ENCODE data around the gene MICALL1. TPM values are rescaled to one million over a fixed set of nuclear protein-coding genes. Genes with fewer than 3 reads are reported as not detected.

The MICALL1 gene
- total RNA-seq, 6 experiments from 2014 or later: 37.7 to 46.5 (median 40.5) TPM

- no peak for DNase-seq
- Mint-ChIP-seq H3K36me3 (ENCODE audit: low read depth) (no peaks in the 10 kb centered on the region), H3K4me3 (no peak overlapping the region), H3K9me3 (no peaks in the 10 kb centered on the region), H3K27me3 (ENCODE audit: insufficient read depth) (peaks cover 2% of the 10 kb centered on the region; the same call in 1 of the 2 replicates), H3K27ac (no peak overlapping the region), H3K4me1 (ENCODE audit: low read depth) (no peaks in the 10 kb centered on the region)
- TF ChIP-seq CTCF (IDR thresholded peaks at IDR 0.05): no peak
These were observed 79.0 kb downstream of the MICALL1 start for GRCh38 chr22:37985050-37985585.

- H3K36me3 Mint-ChIP-seq (ENCODE audit: low read depth): no peaks in the 10 kb centered on the region
- no peak overlapping the region for H3K4me3 Mint-ChIP-seq
- no peaks in the 10 kb centered on the region for H3K4me1 Mint-ChIP-seq (ENCODE audit: low read depth)
- DNase-seq: no peak
- no peaks in the 10 kb centered on the region for H3K9me3 Mint-ChIP-seq
- H3K27me3 Mint-ChIP-seq (ENCODE audit: insufficient read depth): peaks cover 5% of the 10 kb centered on the region; the same call in 1 of the 2 replicates
- no peak overlapping the region for H3K27ac Mint-ChIP-seq
- no peak for TF ChIP-seq CTCF (IDR thresholded peaks at IDR 0.05)
These were observed 79.7 kb downstream of the MICALL1 start for GRCh38 chr22:37985751-37986281.

- TF ChIP-seq CTCF (IDR thresholded peaks at IDR 0.05): no peak
These were observed 80.3 kb downstream of the MICALL1 start for GRCh38 chr22:37986371-37986770.

GRCh38 chr22:37989146-37990045 lies 83.3 kb downstream of the MICALL1 start:
- Mint-ChIP-seq H3K9me3 (no peaks in the 10 kb centered on the region), H3K4me3 (no peak overlapping the region), H3K27me3 (ENCODE audit: insufficient read depth) (peaks cover 11% of the 10 kb centered on the region; the same call in 1 of the 2 replicates), H3K4me1 (ENCODE audit: low read depth) (no peaks in the 10 kb centered on the region), H3K27ac (no peak overlapping the region), H3K36me3 (ENCODE audit: low read depth) (no peaks in the 10 kb centered on the region)
- DNase-seq: no peak
- no peak for TF ChIP-seq CTCF (IDR thresholded peaks at IDR 0.05)

More at GRCh38 chr22:37986371-37986770, 80.3 kb downstream of the MICALL1 start:
- Mint-ChIP-seq H3K4me1 (ENCODE audit: low read depth) (no peaks in the 10 kb centered on the region), H3K27ac (no peak overlapping the region), H3K9me3 (no peaks in the 10 kb centered on the region), H3K4me3 (no peak overlapping the region), H3K27me3 (ENCODE audit: insufficient read depth) (peaks cover 5% of the 10 kb centered on the region; the same call in 1 of the 2 replicates), H3K36me3 (ENCODE audit: low read depth) (no peaks in the 10 kb centered on the region)
- DNase-seq: no peak

- no peaks in the 10 kb centered on the region for H3K4me1 Mint-ChIP-seq (ENCODE audit: low read depth)
- peaks cover 11% of the 10 kb centered on the region; the same call in 1 of the 2 replicates for H3K27me3 Mint-ChIP-seq (ENCODE audit: insufficient read depth)
- H3K9me3 Mint-ChIP-seq: no peaks in the 10 kb centered on the region
- DNase-seq: no peak
- no peak for TF ChIP-seq CTCF (IDR thresholded peaks at IDR 0.05)
- H3K4me3 Mint-ChIP-seq: no peak overlapping the region
- H3K36me3 Mint-ChIP-seq (ENCODE audit: low read depth): no peaks in the 10 kb centered on the region
- H3K27ac Mint-ChIP-seq: no peak overlapping the region
These were observed 84.2 kb downstream of the MICALL1 start for GRCh38 chr22:37990301-37990700.

Measured in HFFc6 (cell line).